ENCODE results near the gene DEGS2. TPM values are rescaled to one million over a fixed set of nuclear protein-coding genes. Genes with fewer than 3 reads are reported as not detected.

DEGS2 gene
- total RNA-seq, 1 experiment from 2014 or later, result 0.11 TPM

- peak in 1 of 2 experiments; percentile 81 for DNase-seq
- Histone ChIP-seq H3K79me2 (ENCODE audit: low read depth) (no peaks in the 10 kb centered on the region), H3F3A (ENCODE audit: insufficient read depth, low read depth) (peaks cover 21% of the 10 kb centered on the region; the same call in 1 of the 2 replicates), H3K27me3 (ENCODE audit: insufficient read depth, low read depth) (no peaks in the 10 kb centered on the region), H3K9me2 (ENCODE audit: insufficient read depth) (no peaks in the 10 kb centered on the region), H4K20me1 (ENCODE audit: insufficient read depth) (no peaks in the 10 kb centered on the region), H2AFZ (no peak overlapping the region), H3K9me3 (ENCODE audit: insufficient read depth, low read depth) (no peaks in the 10 kb centered on the region), H3K36me3 (ENCODE audit: low read depth) (no peaks in the 10 kb centered on the region), H3K4me2 (peak overlapping the region; percentile 35), H3K27ac (peak overlapping the region; percentile 54), H3K4me3 (no peak overlapping the region), H3K4me1 (replicated peaks; ENCODE audit: insufficient read depth) (peaks cover 4% of the 10 kb centered on the region; the same call in 1 of the 2 replicates)
- intact Hi-C loops (cut with micrococcal nuclease; ENCODE audit: unreplicated experiment), result no loop called here
- TF ChIP-seq CTCF (conservative IDR thresholded peaks at IDR 0.05), result no peak
- TF ChIP-seq EZH2 (IDR thresholded peaks at IDR 0.05; ENCODE audit: low read depth), result no peak
- CTCF ChIA-PET, result interaction anchor here (0.7 kb wide), 2 partner anchors 28 to 215 kb away, joined by 4 to 14 read pairs; no protein-coding TSS in a partner anchor
- POLR2A ChIA-PET (ENCODE audit: unreplicated experiment), result interaction anchor here (0.6 kb wide), 1 partner anchor 10 kb away, joined by 3 read pairs; no protein-coding TSS in a partner anchor
- BruUV-seq (replicated peaks), result no TSS peak
These were observed 44.8 kb upstream of the DEGS2 start for GRCh38 chr14:100203962-100204834.

GRCh38 chr14:100203146-100203545 lies 43.7 kb upstream of the DEGS2 start:
- Histone ChIP-seq H3F3A (ENCODE audit: insufficient read depth, low read depth) (peaks cover 21% of the 10 kb centered on the region; the same call in 1 of the 2 replicates), H3K36me3 (ENCODE audit: low read depth) (no peaks in the 10 kb centered on the region), H3K4me2 (no peak overlapping the region), H3K4me1 (replicated peaks; ENCODE audit: insufficient read depth) (peaks cover 4% of the 10 kb centered on the region; the same call in 1 of the 2 replicates), H3K9me3 (ENCODE audit: insufficient read depth, low read depth) (no peaks in the 10 kb centered on the region), H3K27ac (no peak overlapping the region), H2AFZ (no peak overlapping the region), H4K20me1 (ENCODE audit: insufficient read depth) (no peaks in the 10 kb centered on the region), H3K79me2 (ENCODE audit: low read depth) (no peaks in the 10 kb centered on the region), H3K27me3 (ENCODE audit: insufficient read depth, low read depth) (no peaks in the 10 kb centered on the region), H3K9me2 (ENCODE audit: insufficient read depth) (no peaks in the 10 kb centered on the region), H3K4me3 (no peak overlapping the region)
- ChIA-PET CTCF (interaction anchor here (0.7 kb wide), 1 partner anchor 29 kb away, joined by 14 read pairs; no protein-coding TSS in a partner anchor), POLR2A (ENCODE audit: unreplicated experiment) (no interaction called here)
- BruUV-seq (replicated peaks), result no TSS peak
- intact Hi-C loops (cut with micrococcal nuclease; ENCODE audit: unreplicated experiment), result no loop called here
- TF ChIP-seq CTCF (conservative IDR thresholded peaks at IDR 0.05) (no peak), EZH2 (IDR thresholded peaks at IDR 0.05; ENCODE audit: low read depth) (no peak)
- DNase-seq, result no peak

- no TSS peak for BruUV-seq (replicated peaks)
- Histone ChIP-seq H3K36me3 (ENCODE audit: low read depth) (no peaks in the 10 kb centered on the region), H3K4me1 (replicated peaks; ENCODE audit: insufficient read depth) (peaks cover 4% of the 10 kb centered on the region; the same call in 1 of the 2 replicates), H3K9me2 (ENCODE audit: insufficient read depth) (no peaks in the 10 kb centered on the region), H3K79me2 (ENCODE audit: low read depth) (no peaks in the 10 kb centered on the region), H3K4me2 (no peak overlapping the region), H3K9me3 (ENCODE audit: insufficient read depth, low read depth) (no peaks in the 10 kb centered on the region), H2AFZ (no peak overlapping the region), H3K27me3 (ENCODE audit: insufficient read depth, low read depth) (no peaks in the 10 kb centered on the region), H3F3A (ENCODE audit: insufficient read depth, low read depth) (peaks cover 21% of the 10 kb centered on the region; the same call in 1 of the 2 replicates), H3K4me3 (no peak overlapping the region), H4K20me1 (ENCODE audit: insufficient read depth) (no peaks in the 10 kb centered on the region), H3K27ac (no peak overlapping the region)
- intact Hi-C loops (cut with micrococcal nuclease; ENCODE audit: unreplicated experiment), result no loop called here
- CTCF ChIA-PET, result no interaction called here
- no peak for DNase-seq
- TF ChIP-seq EZH2 (IDR thresholded peaks at IDR 0.05; ENCODE audit: low read depth) (no peak), CTCF (conservative IDR thresholded peaks at IDR 0.05) (no peak)
- POLR2A ChIA-PET (ENCODE audit: unreplicated experiment), result no interaction called here
These were observed 43.3 kb upstream of the DEGS2 start for GRCh38 chr14:100202712-100203111.
